ENCODE measurements around the gene TNXB.
"Not testable (repeated sequence)": the region's sequence is repeated elsewhere in the genome, so short reads cannot be mapped to it uniquely, and the experiment has no call there.

Gene TNXB

GRCh38 chr6:32068867-32069266 is 40.3 kb downstream of the TNXB start:
- DNase-seq = no peak

- not testable (repeated sequence) for DNase-seq
These were observed 40.8 kb downstream of the TNXB start for GRCh38 chr6:32068315-32068714.

GRCh38 chr6:32067521-32067920 is 41.6 kb downstream of the TNXB start:
- DNase-seq = not testable (repeated sequence)

GRCh38 chr6:32064706-32065105 is 44.4 kb downstream of the TNXB start:
- no peak for DNase-seq

GRCh38 chr6:32060966-32061655 is 48.0 kb downstream of the TNXB start:
- no peak for DNase-seq

- DNase-seq = peak in 1 of 56 donors; percentile 8
These were observed 50.6 kb downstream of the TNXB start for GRCh38 chr6:32058511-32058963.

- no peak for DNase-seq
These were observed 51.2 kb downstream of the TNXB start for GRCh38 chr6:32057966-32058365.

- DNase-seq = no peak
These were observed 52.9 kb downstream of the TNXB start for GRCh38 chr6:32056254-32056653.

- DNase-seq = not testable (repeated sequence)
These were observed 53.4 kb downstream of the TNXB start for GRCh38 chr6:32055756-32056155.

- not testable (repeated sequence) for DNase-seq
These were observed 55.8 kb downstream of the TNXB start for GRCh38 chr6:32053314-32053713.

GRCh38 chr6:32052626-32053025 is 56.5 kb downstream of the TNXB start:
- DNase-seq = not testable (repeated sequence)

GRCh38 chr6:32050562-32050961 is 58.6 kb downstream of the TNXB start:
- DNase-seq = no peak

GRCh38 chr6:32049736-32050135 is 59.4 kb downstream of the TNXB start:
- not testable (repeated sequence) for DNase-seq

- not testable (repeated sequence) for DNase-seq
These were observed 60.0 kb downstream of the TNXB start for GRCh38 chr6:32049149-32049548.

- peak in 35 of 56 donors; percentile 4 to 67 (median 22) for DNase-seq
These were observed 61.0 kb downstream of the TNXB start for GRCh38 chr6:32047855-32048766.

- no peak for DNase-seq
These were observed 61.6 kb downstream of the TNXB start for GRCh38 chr6:32047539-32047854.

- peak in 6 of 56 donors; percentile 17 to 56 (median 33) for DNase-seq
These were observed 62.1 kb downstream of the TNXB start for GRCh38 chr6:32047084-32047478.

- peak in 10 of 56 donors; percentile 10 to 56 (median 19) for DNase-seq
These were observed 62.6 kb downstream of the TNXB start for GRCh38 chr6:32046450-32047083.

GRCh38 chr6:32045811-32046449 is 63.2 kb downstream of the TNXB start:
- DNase-seq = peak in 2 of 56 donors; percentile 15 to 19

GRCh38 chr6:32044916-32045315 is 64.2 kb downstream of the TNXB start:
- DNase-seq = not testable (repeated sequence)
